Measurements from ENCODE around the gene SGCA.

DNA sequence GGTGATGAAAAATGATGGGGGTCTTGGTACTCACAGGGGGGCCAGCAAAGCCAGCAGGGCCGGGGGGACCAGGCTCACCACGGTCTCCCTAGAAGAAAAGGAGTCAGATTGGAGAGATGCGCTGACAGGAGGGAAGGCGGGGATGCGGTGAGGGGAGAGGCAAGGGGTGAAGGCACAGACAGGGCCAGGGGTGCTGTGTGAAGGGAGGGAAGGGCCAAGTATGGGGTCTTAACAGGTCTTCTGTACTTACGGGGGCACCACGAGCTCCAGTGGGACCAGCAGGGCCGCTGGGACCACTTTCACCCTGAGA is 24.4 kb downstream of the SGCA start:
- TF ChIP-seq POLR2AphosphoS5 (IDR thresholded peaks at IDR 0.05; ENCODE audit: low read length) (no peak), CEBPB (IDR thresholded peaks at IDR 0.05; ENCODE audit: borderline replicate concordance in 1 of 2, low read depth in 2 of 2, low read length in 2 of 2) (no peak), REST (IDR thresholded peaks at IDR 0.05; ENCODE audit: low read depth, low read length) (no peak)
- TF ChIP-seq, protein P1, sequence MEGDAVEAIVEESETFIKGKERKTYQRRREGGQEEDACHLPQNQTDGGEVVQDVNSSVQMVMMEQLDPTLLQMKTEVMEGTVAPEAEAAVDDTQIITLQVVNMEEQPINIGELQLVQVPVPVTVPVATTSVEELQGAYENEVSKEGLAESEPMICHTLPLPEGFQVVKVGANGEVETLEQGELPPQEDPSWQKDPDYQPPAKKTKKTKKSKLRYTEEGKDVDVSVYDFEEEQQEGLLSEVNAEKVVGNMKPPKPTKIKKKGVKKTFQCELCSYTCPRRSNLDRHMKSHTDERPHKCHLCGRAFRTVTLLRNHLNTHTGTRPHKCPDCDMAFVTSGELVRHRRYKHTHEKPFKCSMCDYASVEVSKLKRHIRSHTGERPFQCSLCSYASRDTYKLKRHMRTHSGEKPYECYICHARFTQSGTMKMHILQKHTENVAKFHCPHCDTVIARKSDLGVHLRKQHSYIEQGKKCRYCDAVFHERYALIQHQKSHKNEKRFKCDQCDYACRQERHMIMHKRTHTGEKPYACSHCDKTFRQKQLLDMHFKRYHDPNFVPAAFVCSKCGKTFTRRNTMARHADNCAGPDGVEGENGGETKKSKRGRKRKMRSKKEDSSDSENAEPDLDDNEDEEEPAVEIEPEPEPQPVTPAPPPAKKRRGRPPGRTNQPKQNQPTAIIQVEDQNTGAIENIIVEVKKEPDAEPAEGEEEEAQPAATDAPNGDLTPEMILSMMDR (IDR thresholded peaks at IDR 0.05 in 2 of 3, conservative IDR thresholded peaks at IDR 0.05 in 1 of 3; ENCODE audit: control insufficient read depth in 2 of 3, extremely low read depth in 1 of 3, insufficient read depth in 1 of 3, low read depth in 3 of 3, low read length in 3 of 3): no peak

Measured in GM12878 (cell line).